ENCODE measurements around the gene HBM. TPM values are rescaled to one million over a fixed set of nuclear protein-coding genes. Genes with fewer than 3 reads are reported as not detected.
"Not testable (repeated sequence)": the region's sequence is repeated elsewhere in the genome, so short reads cannot be mapped to it uniquely, and the experiment has no call there.

Gene HBM
- total RNA-seq, 1 donor = not detected

- Histone ChIP-seq H4K20me1 (ENCODE audit: insufficient read depth, low read length) (no peaks in the 10 kb centered on the region), H3K4me1 (ENCODE audit: insufficient read depth, low read length) (no peaks in the 10 kb centered on the region), H3K4me3 (ENCODE audit: insufficient read depth, low read length) (no peak overlapping the region), H3K4me2 (ENCODE audit: insufficient read depth, low read length) (no peak overlapping the region), H2AFZ (ENCODE audit: low read length) (no peak overlapping the region), H3K27me3 (ENCODE audit: insufficient read depth, low read length) (peaks cover 30% of the 10 kb centered on the region), H3K27ac (ENCODE audit: low read depth, low read length) (no peak overlapping the region), H3K36me3 (ENCODE audit: insufficient read depth, low read length) (no peaks in the 10 kb centered on the region), H3K9me3 (ENCODE audit: low read depth, low read length) (no peaks in the 10 kb centered on the region), H3K79me2 (ENCODE audit: insufficient read depth, low read length) (no peaks in the 10 kb centered on the region)
- no peak for TF ChIP-seq CTCF (IDR thresholded peaks at IDR 0.05; ENCODE audit: extremely low read depth, low read depth, low read length)
- peak; percentile 69 for DNase-seq (ENCODE audit: insufficient read length, low spot score, missing footprints)
These were observed 5.0 kb upstream of the HBM start for GRCh38 chr16:160691-161190.

GRCh38 chr16:162271-162991, 3.3 kb upstream of the HBM start:
- H2AFZ ChIP-seq (ENCODE audit: low read length) = no peak overlapping the region
- no peak overlapping the region for H3K4me2 ChIP-seq (ENCODE audit: insufficient read depth, low read length)
- no peaks in the 10 kb centered on the region for H3K4me1 ChIP-seq (ENCODE audit: insufficient read depth, low read length)
- H3K9me3 ChIP-seq (ENCODE audit: low read depth, low read length) = no peaks in the 10 kb centered on the region
- no peaks in the 10 kb centered on the region for H3K36me3 ChIP-seq (ENCODE audit: insufficient read depth, low read length)
- no peaks in the 10 kb centered on the region for H3K79me2 ChIP-seq (ENCODE audit: insufficient read depth, low read length)
- H3K27me3 ChIP-seq (ENCODE audit: insufficient read depth, low read length) = peaks cover 39% of the 10 kb centered on the region
- TF ChIP-seq CTCF (IDR thresholded peaks at IDR 0.05; ENCODE audit: extremely low read depth, low read depth, low read length) = no peak
- no peak overlapping the region for H3K27ac ChIP-seq (ENCODE audit: low read depth, low read length)
- no peaks in the 10 kb centered on the region for H4K20me1 ChIP-seq (ENCODE audit: insufficient read depth, low read length)
- H3K4me3 ChIP-seq (ENCODE audit: insufficient read depth, low read length) = no peak overlapping the region
- DNase-seq (ENCODE audit: insufficient read length, low spot score, missing footprints) = peak; percentile 90

- H3K4me2 ChIP-seq (ENCODE audit: insufficient read depth, low read length); H3K36me3 ChIP-seq (ENCODE audit: insufficient read depth, low read length); H4K20me1 ChIP-seq (ENCODE audit: insufficient read depth, low read length); H3K79me2 ChIP-seq (ENCODE audit: insufficient read depth, low read length); H3K9me3 ChIP-seq (ENCODE audit: low read depth, low read length); H3K27ac ChIP-seq (ENCODE audit: low read depth, low read length); H3K4me1 ChIP-seq (ENCODE audit: insufficient read depth, low read length); H2AFZ ChIP-seq (ENCODE audit: low read length); H3K4me3 ChIP-seq (ENCODE audit: insufficient read depth, low read length): not testable (repeated sequence)
- DNase-seq (ENCODE audit: insufficient read length, low spot score, missing footprints) = peak; percentile 61
- H3K27me3 ChIP-seq (ENCODE audit: insufficient read depth, low read length) = peaks cover 42% of the 10 kb centered on the region
These were observed 2.6 kb upstream of the HBM start for GRCh38 chr16:163139-163538.

GRCh38 chr16:163696-164095, 2.1 kb upstream of the HBM start:
- H3K4me3 ChIP-seq (ENCODE audit: insufficient read depth, low read length); H4K20me1 ChIP-seq (ENCODE audit: insufficient read depth, low read length); H3K36me3 ChIP-seq (ENCODE audit: insufficient read depth, low read length); H3K79me2 ChIP-seq (ENCODE audit: insufficient read depth, low read length); H3K9me3 ChIP-seq (ENCODE audit: low read depth, low read length); H3K4me1 ChIP-seq (ENCODE audit: insufficient read depth, low read length); H2AFZ ChIP-seq (ENCODE audit: low read length); H3K27ac ChIP-seq (ENCODE audit: low read depth, low read length); H3K4me2 ChIP-seq (ENCODE audit: insufficient read depth, low read length): not testable (repeated sequence)
- peaks cover 43% of the 10 kb centered on the region for H3K27me3 ChIP-seq (ENCODE audit: insufficient read depth, low read length)
- DNase-seq (ENCODE audit: insufficient read length, low spot score, missing footprints) = peak; percentile 62

- not testable (repeated sequence) for H3K4me2 ChIP-seq (ENCODE audit: insufficient read depth, low read length); H3K4me1 ChIP-seq (ENCODE audit: insufficient read depth, low read length); H3K79me2 ChIP-seq (ENCODE audit: insufficient read depth, low read length); H3K9me3 ChIP-seq (ENCODE audit: low read depth, low read length); DNase-seq (ENCODE audit: insufficient read length, low spot score, missing footprints); H3K4me3 ChIP-seq (ENCODE audit: insufficient read depth, low read length); H2AFZ ChIP-seq (ENCODE audit: low read length); H3K36me3 ChIP-seq (ENCODE audit: insufficient read depth, low read length); H4K20me1 ChIP-seq (ENCODE audit: insufficient read depth, low read length); H3K27ac ChIP-seq (ENCODE audit: low read depth, low read length)
- H3K27me3 ChIP-seq (ENCODE audit: insufficient read depth, low read length) = peaks cover 47% of the 10 kb centered on the region
These were observed 1.5 kb upstream of the HBM start for GRCh38 chr16:164134-164823.
